Common myeloid progenitor, CD34-positive (primary cell): ENCODE results near the gene AFG1L.
A peak's percentile ranks its signal among the peaks of the same experiment; 100 is the strongest.
"Not testable (repeated sequence)": the region's sequence is repeated elsewhere in the genome, so short reads cannot be mapped to it uniquely, and the experiment has no call there.

Experiments used
- CTCF ChIA-PET: fragments of 350-600 bp; sonication (Branson Sonifier 250); formaldehyde crosslinking; loops from one replicate; lab custom pipeline; 2021; ENCODE audit warnings: antibody characterized with exemption; lab: Charles Lee
- POLR2A ChIA-PET: fragments of 350-600 bp; sonication (Branson Sonifier 250); formaldehyde crosslinking; loops from one replicate; lab custom pipeline; 2021; ENCODE audit warnings: antibody characterized with exemption; lab: Charles Lee
- DNase-seq, 3 donors: peaks; one replicate each; pipeline versions ENCODE4 v3.0.0 to v3.0.0-alpha.2; 2013
- H3K27ac ChIP-seq, 2 experiments: 1 replicate in 1 of 2; 2 replicates in 1 of 2; pipeline ENCODE4 v1.7.0; 2013; ENCODE audit warnings: inconsistent platforms in 2 of 2, low read length in 2 of 2, mild to moderate bottlenecking in 2 of 2, low read depth in 1 of 2, moderate library complexity in 1 of 2; ENCODE audit not compliant: severe bottlenecking in 2 of 2, insufficient read depth in 1 of 2, poor library complexity in 1 of 2
- H3K27me3 ChIP-seq, 5 experiments: replicated peaks in 2 of 5; 1 replicate in 3 of 5; 2 replicates in 2 of 5; pipeline versions ENCODE4 v1.6.1 to v1.7.0; 2013; ENCODE audit warnings: low read length in 4 of 5, mild to moderate bottlenecking in 2 of 5, moderate library complexity in 2 of 5, inconsistent platforms in 1 of 5; ENCODE audit not compliant: insufficient read depth in 5 of 5, control insufficient read depth in 4 of 5
- H3K36me3 ChIP-seq, 4 experiments: 1 replicate in 2 of 4; 2 replicates in 2 of 4; pipeline versions ENCODE4 v1.6.1 to v1.7.0; 2013; ENCODE audit warnings: low read length in 3 of 4, control low read depth in 1 of 4, mild to moderate bottlenecking in 1 of 4; ENCODE audit not compliant: control insufficient read depth in 4 of 4, insufficient read depth in 4 of 4
- H3K4me1 ChIP-seq, 4 experiments: 1 replicate in 3 of 4; 2 replicates in 1 of 4; pipeline versions ENCODE4 v1.6.1 to v1.7.1; 2013; ENCODE audit warnings: low read length in 3 of 4, mild to moderate bottlenecking in 3 of 4, control low read depth in 1 of 4, inconsistent platforms in 1 of 4, moderate library complexity in 1 of 4; ENCODE audit not compliant: control insufficient read depth in 4 of 4, insufficient read depth in 4 of 4; ENCODE audit errors: control extremely low read depth in 1 of 4
- H3K4me3 ChIP-seq, 7 experiments: 1 replicate in 4 of 7; 2 replicates in 3 of 7; pipeline versions ENCODE4 v1.5.1 to v1.7.0; 2013; ENCODE audit warnings: mild to moderate bottlenecking in 7 of 7, low read length in 6 of 7, moderate library complexity in 6 of 7, inconsistent platforms in 2 of 7, low read depth in 2 of 7, control low read depth in 1 of 7; ENCODE audit not compliant: insufficient read depth in 4 of 7, control insufficient read depth in 1 of 7; ENCODE audit errors: extremely low read depth in 1 of 7
- H3K9me3 ChIP-seq, 5 experiments: 1 replicate in 4 of 5; 2 replicates in 1 of 5; pipeline versions ENCODE4 v1.6.1 to v1.7.1; 2013; ENCODE audit warnings: low read length in 4 of 5, mild to moderate bottlenecking in 2 of 5, inconsistent platforms in 1 of 5, low read depth in 1 of 5, moderate library complexity in 1 of 5; ENCODE audit not compliant: control insufficient read depth in 4 of 5, insufficient read depth in 2 of 5; ENCODE audit errors: control extremely low read depth in 1 of 5
- WGBS: methylation state at CpG from one replicate; pipeline ENCODE4 v1.1.5; 2013; ENCODE audit not compliant: insufficient coverage; 5-methylcytosine and 5-hydroxymethylcytosine counted together

AFG1L gene

GRCh38 chr6:108287373-108287772 is 7.5 kb upstream of the AFG1L start:
- 100% methylated on average over 1 of the region's 3 CpGs for WGBS
- Histone ChIP-seq H3K36me3 (no peaks in the 10 kb centered on the region), H3K27me3 (no peaks in the 10 kb centered on the region), H3K9me3 (no peaks in the 10 kb centered on the region), H3K4me1 (no peaks in the 10 kb centered on the region), H3K4me3 (no peak overlapping the region), H3K27ac (no peak overlapping the region)
- POLR2A ChIA-PET = no interaction called here
- no peak for DNase-seq
- CTCF ChIA-PET = no interaction called here

GRCh38 chr6:108288742-108289141 is 6.1 kb upstream of the AFG1L start:
- H3K4me1 ChIP-seq = peaks cover 0 to under 1% (median 0%) of the 10 kb centered on the region in 4 experiments
- DNase-seq = no peak

GRCh38 chr6:108291091-108291490 is 3.8 kb upstream of the AFG1L start:
- Histone ChIP-seq H3K4me1 (peaks cover 7 to 19% (median 13%) of the 10 kb centered on the region in 4 experiments), H3K36me3 (no peaks in the 10 kb centered on the region), H3K27me3 (no peaks in the 10 kb centered on the region), H3K9me3 (no peaks in the 10 kb centered on the region), H3K27ac (no peak overlapping the region), H3K4me3 (no peak overlapping the region)
- ChIA-PET CTCF (interaction anchor here (1.3 kb wide), 1 partner anchor 17 kb away, joined by 3 read pairs; no protein-coding TSS in a partner anchor), POLR2A (interaction anchor here (1.0 kb wide), 1 partner anchor 30 kb away, joined by 3 read pairs; the partner anchor contains the start of gene SNX3)
- 93% methylated on average over 3 of the region's 4 CpGs for WGBS
- no peak for DNase-seq

More at GRCh38 chr6:108288742-108289141, 6.1 kb upstream of the AFG1L start:
- Histone ChIP-seq H3K27ac (no peak overlapping the region), H3K36me3 (no peaks in the 10 kb centered on the region), H3K4me3 (no peak overlapping the region), H3K27me3 (no peaks in the 10 kb centered on the region), H3K9me3 (no peaks in the 10 kb centered on the region)
- ChIA-PET POLR2A (no interaction called here), CTCF (no interaction called here)

- WGBS = no CpG with 5 or more reads among the region's 3 CpGs
- H3K36me3 ChIP-seq, DNase-seq, H3K4me3 ChIP-seq, H3K27ac ChIP-seq, H3K27me3 ChIP-seq, POLR2A ChIA-PET, CTCF ChIA-PET, H3K9me3 ChIP-seq: not testable (repeated sequence)
- H3K4me1 ChIP-seq = peaks cover 7 to 22% (median 13%) of the 10 kb centered on the region in 4 experiments
Measured at GRCh38 chr6:108292561-108292960, 2.3 kb upstream of the AFG1L start.

- ChIA-PET POLR2A (interaction anchor here (1.9 kb wide), 1 partner anchor 33 kb away, joined by 7 read pairs; the partner anchor contains the start of gene SNX3), CTCF (interaction anchor here (1.0 kb wide), 1 partner anchor 30 kb away, joined by 3 read pairs; no protein-coding TSS in a partner anchor)
- peak in 2 of 3 donors; percentile 28 to 42 for DNase-seq
- H3K27ac ChIP-seq = peak overlapping the region in 1 of 2 experiments; percentile 96
- no peaks in the 10 kb centered on the region for H3K27me3 ChIP-seq
- H3K4me1 ChIP-seq = peaks cover 7 to 22% (median 13%) of the 10 kb centered on the region in 4 experiments
- H3K4me3 ChIP-seq = peak overlapping the region in 5 of 7 experiments; percentile 79 to 98 (median 95)
- no peaks in the 10 kb centered on the region for H3K9me3 ChIP-seq
- WGBS = 97% methylated on average over 10 of the region's 19 CpGs
- H3K36me3 ChIP-seq = no peaks in the 10 kb centered on the region
Measured at GRCh38 chr6:108293527-108294296, 1.1 kb upstream of the AFG1L start.

- WGBS = 7% methylated on average over 10 of the region's 16 CpGs
Measured at GRCh38 chr6:108294297-108294726, 542 bp upstream of the AFG1L start.

GRCh38 chr6:108295676-108296075 is 822 bp downstream of the AFG1L start:
- CTCF ChIA-PET = interaction anchor here (1.1 to 1.3 kb wide), 2 partner anchors 44 to 196 kb away, joined by 3 read pairs; no protein-coding TSS in a partner anchor
- Histone ChIP-seq H3K4me1 (peaks cover 7 to 22% (median 13%) of the 10 kb centered on the region in 4 experiments), H3K36me3 (no peaks in the 10 kb centered on the region), H3K4me3 (peak overlapping the region; percentile 63 to 98 (median 84)), H3K27ac (peak overlapping the region; percentile 90 to 96), H3K27me3 (no peaks in the 10 kb centered on the region), H3K9me3 (no peaks in the 10 kb centered on the region)
- POLR2A ChIA-PET = interaction anchor here (1.9 kb wide), 1 partner anchor 35 kb away, joined by 7 read pairs; the partner anchor contains the start of gene SNX3
- WGBS = 38% methylated on average over 1 of the region's 7 CpGs
- peak in 1 of 3 donors; percentile 9 for DNase-seq

More at GRCh38 chr6:108294297-108294726, 542 bp upstream of the AFG1L start:
- no peak for DNase-seq
- Histone ChIP-seq H3K9me3 (no peaks in the 10 kb centered on the region), H3K4me1 (peaks cover 7 to 22% (median 13%) of the 10 kb centered on the region in 4 experiments), H3K27me3 (no peaks in the 10 kb centered on the region), H3K27ac (peak overlapping the region; percentile 90 to 96), H3K36me3 (no peaks in the 10 kb centered on the region), H3K4me3 (peak overlapping the region; percentile 63 to 98 (median 84))
- CTCF ChIA-PET = interaction anchor here (1.0 to 1.3 kb wide), 2 partner anchors 31 to 43 kb away, joined by 3 read pairs; no protein-coding TSS in a partner anchor
- POLR2A ChIA-PET = interaction anchor here (1.9 kb wide), 1 partner anchor 33 kb away, joined by 7 read pairs; the partner anchor contains the start of gene SNX3
